Breast epithelium (tissue), 4 donors: ENCODE results near the gene ARHGAP26. TPM values are rescaled to one million over a fixed set of nuclear protein-coding genes. Genes with fewer than 3 reads are reported as not detected.
"Not testable (repeated sequence)": the region's sequence is repeated elsewhere in the genome, so short reads cannot be mapped to it uniquely, and the experiment has no call there.

ENCODE experiments used
- DNase-seq, 2 donors: peaks; one replicate each; pipeline ENCODE4 v3.0.0-alpha.2; 2019; ENCODE audit warnings: low spot score in 2 of 2
- H3K27ac ChIP-seq, 2 donors: fragments of 200-600 bp; sonication (generic) in 1 of 2; one replicate each; pipeline ENCODE4 v1.5.1; 2016 to 2019; ENCODE audit warnings: mild to moderate bottlenecking in 1 of 2
- H3K27me3 ChIP-seq, 2 donors: fragments of 200-600 bp; sonication (generic) in 1 of 2; one replicate each; pipeline versions ENCODE4 v1.5.1 to v1.6.0; 2017 to 2019; ENCODE audit warnings: control low read depth in 1 of 2, mild to moderate bottlenecking in 1 of 2
- H3K36me3 ChIP-seq: fragments of 200-600 bp; one replicate; pipeline ENCODE4 v1.5.1; 2019
- H3K4me1 ChIP-seq, 2 donors: fragments of 200-600 bp; sonication (generic); one replicate each; pipeline ENCODE4 v1.5.1; 2016 to 2019; ENCODE audit warnings: control low read depth in 1 of 2
- H3K4me3 ChIP-seq, 3 donors: fragments of 200-600 bp; sonication (generic); 1 replicate in 2 of 3; 2 replicates in 1 of 3; pipeline ENCODE4 v1.5.1; 2016 to 2019; ENCODE audit warnings: mild to moderate bottlenecking in 3 of 3, moderate library complexity in 2 of 3
- H3K9me3 ChIP-seq, 2 donors: fragments of 200-600 bp; sonication (generic) in 1 of 2; one replicate each; pipeline ENCODE4 v1.5.1; 2016 to 2019; ENCODE audit warnings: control low read depth in 1 of 2
- CTCF ChIP-seq, 3 donors: fragments of 450-650 bp; IDR thresholded peaks; one replicate each; pipeline ENCODE4 v1.5.1; 2016 to 2017; ENCODE audit warnings: antibody characterized with exemption in 3 of 3, mild to moderate bottlenecking in 3 of 3, moderate library complexity in 3 of 3
- POLR2A ChIP-seq: fragments of 450-650 bp; IDR thresholded peaks from one replicate; pipeline ENCODE4 v1.6.1; 2016; ENCODE audit warnings: antibody characterized with exemption, mild to moderate bottlenecking, moderate library complexity
- POLR2AphosphoS5 ChIP-seq, 3 donors: sonication (generic); formaldehyde crosslinking; IDR thresholded peaks; one replicate each; pipeline ENCODE4 v1.6.1; 2017; ENCODE audit warnings: antibody characterized with exemption in 3 of 3
- intact Hi-C: fragments of 100-400 bp; cut with DNase I; formaldehyde crosslinking; loops from one replicate; pipeline ENCODE4 v1.15.1; 2023; ENCODE audit warnings: low total_unique reads
- total RNA-seq, 3 donors: library from RNA; depleted of rRNA; stranded (reverse); fragments of >200 nt; gene quantifications; one replicate each; pipeline ENCODE4 v1.1.0, GENCODE V29; 2016

Gene ARHGAP26
- total RNA-seq, 3 donors from 2014 or later = 33.1 to 89.0 (median 56.4) TPM

DNA sequence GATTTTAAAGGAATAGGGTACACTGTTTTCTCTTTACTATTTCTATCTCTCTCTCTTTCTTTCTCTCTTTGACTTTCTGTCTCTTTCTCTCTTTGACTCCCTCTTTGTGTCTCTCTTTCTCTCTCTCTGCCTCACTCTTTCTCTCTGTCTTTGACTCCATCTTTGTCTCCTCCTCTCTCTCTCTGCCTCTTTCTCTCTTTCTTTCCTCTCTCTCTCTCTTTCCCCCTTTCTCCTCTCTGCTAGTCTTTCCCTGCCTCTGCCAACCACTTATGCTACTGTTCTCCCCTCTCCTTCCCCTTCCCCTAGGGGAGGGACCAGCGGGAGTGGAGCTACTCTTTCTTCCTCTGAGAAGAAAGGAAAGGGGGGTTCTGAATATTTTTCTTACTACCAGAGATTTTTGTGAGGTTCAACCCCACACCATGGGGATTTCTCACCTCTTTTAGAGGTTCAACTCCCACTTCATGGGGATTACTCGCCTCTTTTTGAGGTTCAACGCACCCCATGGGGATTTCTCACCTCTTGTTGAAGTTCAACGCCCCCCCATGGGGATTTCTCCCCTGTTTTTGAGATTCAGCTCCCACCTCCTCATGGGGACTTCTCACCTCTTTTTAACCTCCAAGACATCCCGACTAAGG lies 323.4 kb downstream of the ARHGAP26 start:
- DNase-seq = no peak
- no peaks in the 10 kb centered on the region for H3K36me3 ChIP-seq
- H3K4me1 ChIP-seq = no peaks in the 10 kb centered on the region
- no peaks in the 10 kb centered on the region for H3K9me3 ChIP-seq
- peak overlapping the region in 1 of 2 donors; percentile 7 for H3K27ac ChIP-seq
- no peaks in the 10 kb centered on the region for H3K27me3 ChIP-seq
- TF ChIP-seq POLR2A (no peak), POLR2AphosphoS5 (IDR thresholded peaks at IDR 0.05) (no peak), CTCF (IDR thresholded peaks at IDR 0.05) (no peak)
- peak overlapping the region in 2 of 3 donors; percentile 30 to 32 for H3K4me3 ChIP-seq
- intact Hi-C loops = no loop called here

DNA sequence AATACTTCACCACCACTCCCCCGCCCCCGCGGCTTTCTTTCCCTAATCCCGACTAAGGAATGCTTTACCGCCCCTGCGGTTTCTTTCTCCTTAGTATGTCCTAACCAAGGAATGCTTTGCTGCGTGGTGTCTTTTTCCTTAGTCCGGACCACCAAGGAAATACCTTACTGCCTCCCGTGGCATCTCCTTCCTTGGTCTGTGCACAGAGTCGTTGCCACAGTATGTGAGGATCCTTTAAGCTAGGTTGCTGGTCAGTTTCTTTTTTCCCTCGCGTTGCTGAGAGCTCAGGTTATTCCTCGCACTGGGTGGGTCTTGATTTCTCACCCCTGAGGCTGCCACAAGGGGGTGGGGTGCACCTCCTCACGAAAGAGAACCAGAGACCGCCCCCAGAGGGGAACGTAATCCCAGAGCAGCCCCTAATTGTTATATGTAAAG lies 323.9 kb downstream of the ARHGAP26 start:
- TF ChIP-seq POLR2AphosphoS5 (IDR thresholded peaks at IDR 0.05) (no peak), CTCF (IDR thresholded peaks at IDR 0.05) (no peak), POLR2A (no peak)
- no peaks in the 10 kb centered on the region for H3K36me3 ChIP-seq
- no peaks in the 10 kb centered on the region for H3K4me1 ChIP-seq
- peak overlapping the region in 1 of 2 donors; percentile 7 for H3K27ac ChIP-seq
- peak overlapping the region in 2 of 3 donors; percentile 30 to 32 for H3K4me3 ChIP-seq
- H3K27me3 ChIP-seq = no peaks in the 10 kb centered on the region
- intact Hi-C loops = no loop called here
- DNase-seq = peak in 1 of 2 donors; percentile 41
- H3K9me3 ChIP-seq = no peaks in the 10 kb centered on the region

DNA sequence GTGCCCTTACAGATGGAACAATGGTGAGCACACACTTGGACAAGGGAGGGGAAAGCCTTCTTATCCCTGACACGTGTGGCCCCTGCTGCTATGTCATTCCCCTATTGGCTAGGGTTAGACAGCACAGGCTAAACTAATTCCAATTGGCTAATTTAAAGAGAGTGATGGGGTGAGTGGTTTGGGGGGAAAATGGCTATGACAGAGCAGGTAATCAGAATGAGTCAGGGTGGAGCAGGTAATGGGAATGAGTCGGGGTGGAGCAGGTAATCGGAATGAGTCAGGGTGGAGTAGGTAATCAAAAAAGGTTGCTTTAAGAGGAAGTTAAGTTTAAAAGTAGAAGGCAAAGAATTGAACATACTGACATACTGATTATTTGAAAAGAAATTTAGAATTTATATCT lies 324.4 kb downstream of the ARHGAP26 start:
- H3K27ac ChIP-seq, H3K36me3 ChIP-seq, H3K4me3 ChIP-seq, H3K4me1 ChIP-seq, DNase-seq, intact Hi-C loops, H3K27me3 ChIP-seq, H3K9me3 ChIP-seq: not testable (repeated sequence)

- no peak for TF ChIP-seq POLR2AphosphoS5 (IDR thresholded peaks at IDR 0.05)
- Histone ChIP-seq H3K36me3 (no peaks in the 10 kb centered on the region), H3K9me3 (no peaks in the 10 kb centered on the region), H3K4me3 (no peak overlapping the region), H3K27me3 (no peaks in the 10 kb centered on the region), H3K27ac (no peak overlapping the region), H3K4me1 (no peaks in the 10 kb centered on the region)
- no peak for DNase-seq
- intact Hi-C loops = no loop called here
Measured at GRCh38 chr5:143101121-143101520, 330.9 kb downstream of the ARHGAP26 start.

DNA sequence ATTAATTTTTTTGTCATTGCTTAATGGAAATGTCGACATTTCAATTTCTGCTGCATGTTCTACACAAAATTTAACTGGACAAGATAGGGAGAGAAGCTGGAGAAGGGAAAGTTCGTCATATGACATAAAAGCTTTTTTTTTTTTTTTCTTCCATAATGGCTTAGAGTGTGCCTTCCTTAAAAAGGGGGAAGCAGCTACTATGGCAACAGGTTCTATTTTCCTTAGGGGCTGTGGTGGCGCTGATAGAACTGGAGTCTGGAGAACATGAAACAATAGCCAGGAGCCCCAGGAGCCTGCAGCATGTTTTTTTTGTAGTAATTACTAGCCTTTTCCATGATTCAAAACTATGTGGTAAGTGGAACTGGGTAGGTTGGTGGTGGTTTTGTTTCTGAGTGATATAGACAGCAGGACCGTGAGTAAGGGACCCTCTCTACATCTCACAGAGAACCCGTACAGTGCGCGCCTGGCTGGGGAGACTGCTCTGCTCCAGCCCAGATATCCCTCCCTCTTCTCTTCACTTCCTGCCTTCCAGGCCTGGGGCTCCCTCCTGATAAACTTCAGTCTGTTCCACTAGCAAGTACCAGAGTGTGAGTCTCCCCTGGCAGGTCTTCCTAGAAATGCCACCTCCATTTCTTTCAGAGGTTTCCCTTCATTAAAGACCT lies 331.7 kb downstream of the ARHGAP26 start:
- Histone ChIP-seq H3K4me1 (no peaks in the 10 kb centered on the region), H3K36me3 (no peaks in the 10 kb centered on the region), H3K9me3 (no peaks in the 10 kb centered on the region), H3K4me3 (no peak overlapping the region), H3K27ac (no peak overlapping the region), H3K27me3 (no peaks in the 10 kb centered on the region)
- intact Hi-C loops = no loop called here
- TF ChIP-seq CTCF (IDR thresholded peaks at IDR 0.05) (no peak), POLR2A (no peak), POLR2AphosphoS5 (IDR thresholded peaks at IDR 0.05) (no peak)
- no peak for DNase-seq

DNA sequence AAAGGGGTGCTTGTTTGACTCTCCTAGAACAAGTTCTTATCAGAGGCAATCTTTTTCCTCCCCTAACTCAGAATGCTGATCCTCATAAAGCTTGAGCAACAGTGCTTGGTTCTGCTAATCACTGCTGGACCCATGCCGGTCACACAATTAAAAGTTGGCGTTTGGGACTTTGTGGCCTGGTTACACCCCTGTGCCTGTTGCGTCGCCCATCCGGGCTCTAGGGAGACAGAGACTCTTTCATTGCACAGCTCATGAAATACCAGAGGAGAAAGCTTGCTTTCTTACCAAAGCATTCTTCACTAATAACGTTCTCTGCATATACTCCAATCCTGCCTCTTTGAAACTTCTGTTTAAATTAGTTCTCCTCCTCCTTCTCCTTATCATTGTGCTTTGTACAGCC lies 332.2 kb downstream of the ARHGAP26 start:
- no peak for TF ChIP-seq POLR2A
- no peak for TF ChIP-seq CTCF (IDR thresholded peaks at IDR 0.05)
- TF ChIP-seq POLR2AphosphoS5 (IDR thresholded peaks at IDR 0.05) = no peak
- DNase-seq = no peak
- H3K9me3 ChIP-seq = no peaks in the 10 kb centered on the region
- no peaks in the 10 kb centered on the region for H3K4me1 ChIP-seq
- no peaks in the 10 kb centered on the region for H3K27me3 ChIP-seq
- intact Hi-C loops = no loop called here
- H3K27ac ChIP-seq = no peak overlapping the region
- H3K4me3 ChIP-seq = no peak overlapping the region
- H3K36me3 ChIP-seq = no peaks in the 10 kb centered on the region
